Pons (tissue), 1 donor: ENCODE results near the gene KCTD11.
"Not testable (repeated sequence)": the region's sequence is repeated elsewhere in the genome, so short reads cannot be mapped to it uniquely, and the experiment has no call there.

Experiments
- DNase-seq: peaks from one replicate; pipeline ENCODE4 v3.0.0-alpha.2; 2016; ENCODE audit warnings: low spot score

Gene KCTD11

GRCh38 chr17:7322520-7323194 is 29.3 kb upstream of the KCTD11 start:
- DNase-seq: no peak

- no peak for DNase-seq
Observed at GRCh38 chr17:7323731-7324437, 28.1 kb upstream of the KCTD11 start.

GRCh38 chr17:7324438-7324779 is 27.6 kb upstream of the KCTD11 start:
- no peak for DNase-seq

- no peak for DNase-seq
Observed at GRCh38 chr17:7325031-7325528, 26.9 kb upstream of the KCTD11 start.

- DNase-seq: no peak
Observed at GRCh38 chr17:7326186-7326585, 25.8 kb upstream of the KCTD11 start.

- no peak for DNase-seq
Observed at GRCh38 chr17:7327056-7327455, 24.9 kb upstream of the KCTD11 start.

GRCh38 chr17:7327501-7327900 is 24.5 kb upstream of the KCTD11 start:
- DNase-seq: no peak

- DNase-seq: no peak
Observed at GRCh38 chr17:7328009-7328408, 24.0 kb upstream of the KCTD11 start.

- DNase-seq: no peak
Observed at GRCh38 chr17:7328840-7329373, 23.1 kb upstream of the KCTD11 start, which contains the start of gene NEURL4. Gene NEURL4, minus strand, starts transcription at chr17:7329335. Its CDS starts 23 bp downstream, at chr17:7329312.

- DNase-seq: peak; percentile 97
Observed at GRCh38 chr17:7329374-7329996, 22.5 kb upstream of the KCTD11 start.

GRCh38 chr17:7329997-7330637 is 21.8 kb upstream of the KCTD11 start:
- peak; percentile 38 for DNase-seq

- no peak for DNase-seq
Observed at GRCh38 chr17:7330638-7331015, 21.3 kb upstream of the KCTD11 start.

GRCh38 chr17:7332111-7332510 is 19.9 kb upstream of the KCTD11 start:
- DNase-seq: no peak

- not testable (repeated sequence) for DNase-seq
Observed at GRCh38 chr17:7332600-7333069, 19.3 kb upstream of the KCTD11 start.

GRCh38 chr17:7334938-7335538 is 16.9 kb upstream of the KCTD11 start:
- DNase-seq: no peak

GRCh38 chr17:7335765-7336164 is 16.2 kb upstream of the KCTD11 start:
- DNase-seq: not testable (repeated sequence)

GRCh38 chr17:7336240-7337175 is 15.5 kb upstream of the KCTD11 start, which contains the start of gene ACAP1:
Gene ACAP1, plus strand, starts transcription at chr17:7336529. Its CDS starts 206 bp downstream, at chr17:7336735.
- DNase-seq: no peak

- not testable (repeated sequence) for DNase-seq
Observed at GRCh38 chr17:7337600-7337999, 14.4 kb upstream of the KCTD11 start.

GRCh38 chr17:7340179-7340578 is 11.8 kb upstream of the KCTD11 start:
- no peak for DNase-seq

GRCh38 chr17:7341842-7342241 is 10.1 kb upstream of the KCTD11 start:
- DNase-seq: no peak
